Measurements from ENCODE around the gene PTPN1. TPM values are rescaled to one million over a fixed set of nuclear protein-coding genes. Genes with fewer than 3 reads are reported as not detected.
A peak's percentile ranks its signal among the peaks of the same experiment; 100 is the strongest.

Gene PTPN1
- total RNA-seq, 8 experiments from 2014 or later: 28.2 to 54.5 (median 31.6) TPM

DNA sequence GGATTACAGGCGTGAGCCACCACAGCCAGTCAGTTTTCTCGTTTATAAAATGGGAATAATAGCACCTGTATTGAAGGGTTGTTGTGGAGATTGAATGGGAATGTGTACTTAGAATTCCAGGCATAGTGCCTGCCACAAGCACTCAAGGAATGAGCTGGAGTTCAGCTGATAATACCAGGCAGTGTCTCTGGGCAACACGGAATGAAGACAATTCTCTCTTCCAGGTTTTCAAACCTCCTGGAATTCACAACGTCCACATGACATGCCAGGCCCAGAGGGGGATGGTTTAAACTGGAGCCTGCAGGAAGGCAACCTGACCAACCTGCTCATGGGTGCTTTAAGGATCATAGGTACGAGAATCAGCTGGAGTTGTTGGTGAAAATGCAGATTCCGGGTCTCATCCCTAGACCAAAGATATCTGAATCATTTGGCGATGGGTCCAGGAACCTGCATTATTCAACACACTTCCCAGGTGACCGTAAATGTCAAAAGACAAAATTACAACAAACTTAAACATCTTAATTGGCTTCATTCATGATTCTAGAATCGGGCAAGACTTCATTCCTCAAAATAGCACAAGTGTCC lies 1.9 kb upstream of the PTPN1 start:
- no peak overlapping the region for H3K27ac ChIP-seq
- ATAC-seq (replicated peaks in 6 of 8): no peak
- H3K4me3 ChIP-seq: no peak overlapping the region
- WGBS, 10 experiments: 77 to 100% (median 82%) methylated on average over 3 to 8 of the region's 9 CpGs; no CpG with 5 or more reads in 2 of the 10 experiments
- in situ Hi-C loops (cut with MboI; ENCODE audit: low pct_unique_long_range_greater_than_20kb in 2 of 9, low sequenced_read_pairs in 9 of 9, unreplicated experiment in 9 of 9): no loop called here
- H3K4me1 ChIP-seq (replicated peaks in 1 of 2): peaks cover 21 to 23% of the 10 kb centered on the region in 2 donors

DNA sequence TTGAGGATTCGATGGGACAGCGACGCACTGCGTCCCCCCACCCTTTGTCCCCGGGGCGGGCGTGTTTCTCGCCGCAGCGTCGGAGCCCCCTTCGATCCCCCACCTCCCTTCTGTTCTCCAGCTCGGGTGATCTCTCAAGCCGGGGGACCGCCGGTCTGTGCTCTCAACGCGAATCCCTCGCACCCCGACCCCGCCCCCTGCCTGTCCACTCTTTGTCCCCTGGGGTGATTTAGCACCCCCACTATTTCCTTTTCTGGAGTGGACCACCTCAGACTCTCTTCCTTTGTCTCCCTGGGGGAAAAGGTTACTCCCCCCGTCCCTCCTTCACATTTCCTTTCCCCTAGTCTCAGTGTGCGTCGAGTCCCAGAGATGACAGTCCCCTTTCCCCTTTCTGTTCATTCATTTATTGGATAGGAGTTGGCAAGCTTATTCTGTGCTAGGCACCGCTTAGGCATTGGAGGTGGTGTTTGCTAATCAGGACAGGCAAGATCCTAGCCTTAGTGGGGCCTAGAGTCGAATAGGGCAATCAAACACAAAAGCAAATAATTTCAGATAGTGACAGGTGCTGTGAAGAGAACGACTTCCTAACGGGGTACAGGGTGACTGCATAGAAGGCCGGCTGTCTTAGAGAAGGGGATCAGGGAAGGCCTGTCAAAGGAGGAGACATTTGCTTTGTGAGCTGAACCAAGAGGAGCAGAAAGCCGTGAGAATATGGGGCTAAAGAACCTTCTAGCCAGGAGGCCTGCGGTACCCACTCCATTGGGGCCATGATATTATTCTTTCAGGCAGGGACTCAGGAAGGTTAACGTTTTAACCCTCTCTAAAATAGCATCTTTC lies 741 bp downstream of the PTPN1 start:
- peak in 2 of 8 experiments; percentile 8 to 19 for ATAC-seq (replicated peaks in 6 of 8)
- in situ Hi-C loops (cut with MboI; ENCODE audit: low pct_unique_long_range_greater_than_20kb in 2 of 9, low sequenced_read_pairs in 9 of 9, unreplicated experiment in 9 of 9): no loop called here
- peak overlapping the region; percentile 86 for H3K27ac ChIP-seq
- H3K4me1 ChIP-seq (replicated peaks in 1 of 2): peaks cover 24 to 39% of the 10 kb centered on the region in 2 donors
- peak overlapping the region; percentile 61 to 93 (median 78) for H3K4me3 ChIP-seq
- WGBS, 10 experiments: 0 to 36% (median 5%) methylated on average over 2 to 8 of the region's 32 CpGs; no CpG with 5 or more reads in 1 of the 10 experiments

GRCh38 chr20:50512323-50512722 lies 2.1 kb downstream of the PTPN1 start:
- H3K27ac ChIP-seq: no peak overlapping the region
- peak overlapping the region in 3 of 5 donors; percentile 61 to 93 (median 89) for H3K4me3 ChIP-seq
- ATAC-seq (replicated peaks in 6 of 8): no peak
- WGBS, 10 experiments: 57 to 91% (median 85%) methylated on average over 1 of the region's 1 CpG; no CpG with 5 or more reads in 4 of the 10 experiments
- in situ Hi-C loops (cut with MboI; ENCODE audit: low pct_unique_long_range_greater_than_20kb in 2 of 9, low sequenced_read_pairs in 9 of 9, unreplicated experiment in 9 of 9): no loop called here
- H3K4me1 ChIP-seq (replicated peaks in 1 of 2): peaks cover 24 to 50% of the 10 kb centered on the region in 2 donors

GRCh38 chr20:50513169-50514034 lies 3.2 kb downstream of the PTPN1 start:
- Histone ChIP-seq H3K4me1 (replicated peaks in 1 of 2) (peaks cover 24 to 50% of the 10 kb centered on the region in 2 donors), H3K27ac (no peak overlapping the region), H3K4me3 (peak overlapping the region in 4 of 5 donors; percentile 5 to 61 (median 11))
- no peak for ATAC-seq (replicated peaks in 6 of 8)
- WGBS, 10 experiments: 14 to 58% (median 45%) methylated on average over 1 to 5 of the region's 5 CpGs
- in situ Hi-C loops (cut with MboI; ENCODE audit: low pct_unique_long_range_greater_than_20kb in 2 of 9, low sequenced_read_pairs in 9 of 9, unreplicated experiment in 9 of 9): no loop called here

DNA sequence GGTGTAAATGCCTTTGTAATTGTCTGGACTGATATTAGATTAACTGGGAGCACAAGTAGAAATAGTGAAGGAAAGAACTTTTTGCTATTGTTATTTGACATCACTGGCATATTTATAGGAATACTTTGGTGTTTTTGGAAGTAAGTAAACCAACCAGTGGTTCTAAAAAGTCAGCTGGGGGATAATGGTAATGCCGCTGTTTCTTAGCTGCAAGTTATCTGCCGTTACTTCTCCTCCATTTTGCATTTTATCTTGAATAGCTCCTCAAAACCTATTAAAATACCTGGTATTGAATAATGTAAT lies 3.8 kb downstream of the PTPN1 start:
- in situ Hi-C loops (cut with MboI; ENCODE audit: low pct_unique_long_range_greater_than_20kb in 2 of 9, low sequenced_read_pairs in 9 of 9, unreplicated experiment in 9 of 9): no loop called here
- 75 to 100% (median 97%) methylated on average over 2 of the region's 2 CpGs; no CpG with 5 or more reads in 4 of the 10 experiments for WGBS, 10 experiments
- ATAC-seq (replicated peaks in 6 of 8): no peak
- H3K4me3 ChIP-seq: peak overlapping the region in 1 of 5 donors; percentile 10
- H3K27ac ChIP-seq: no peak overlapping the region
- H3K4me1 ChIP-seq (replicated peaks in 1 of 2): peaks cover 24 to 50% of the 10 kb centered on the region in 2 donors

DNA sequence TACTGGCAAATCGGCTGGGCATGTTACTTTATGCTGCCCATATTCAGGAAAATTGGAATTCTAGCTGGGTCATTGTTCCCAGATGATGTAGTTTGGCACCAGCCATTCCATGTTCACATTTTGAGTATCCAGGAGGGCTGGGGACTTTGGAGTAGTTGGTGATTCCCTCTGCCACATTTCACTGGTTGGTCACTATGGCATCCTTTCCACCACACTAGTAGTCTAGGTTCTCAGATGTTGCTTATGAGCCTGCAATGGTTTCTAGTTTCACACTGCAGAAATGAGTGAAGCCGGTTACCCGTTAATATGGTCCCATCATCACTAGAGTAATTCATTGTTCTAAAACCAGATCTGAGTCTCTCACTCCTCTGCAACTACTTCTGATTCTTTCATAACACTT lies 4.6 kb downstream of the PTPN1 start:
- 13 to 100% (median 90%) methylated on average over 1 to 3 of the region's 3 CpGs; no CpG with 5 or more reads in 3 of the 10 experiments for WGBS, 10 experiments
- no peak overlapping the region for H3K27ac ChIP-seq
- no peak overlapping the region for H3K4me3 ChIP-seq
- no peak for ATAC-seq (replicated peaks in 6 of 8)
- in situ Hi-C loops (cut with MboI; ENCODE audit: low pct_unique_long_range_greater_than_20kb in 2 of 9, low sequenced_read_pairs in 9 of 9, unreplicated experiment in 9 of 9): no loop called here
- H3K4me1 ChIP-seq (replicated peaks in 1 of 2): peaks cover 19 to 47% of the 10 kb centered on the region in 2 donors

- peak in 2 of 8 experiments; percentile 30 to 52 for ATAC-seq (replicated peaks in 6 of 8)
- no peak overlapping the region for H3K27ac ChIP-seq
- H3K4me1 ChIP-seq (replicated peaks in 1 of 2): peaks cover 19 to 47% of the 10 kb centered on the region in 2 donors
- in situ Hi-C loops (cut with MboI; ENCODE audit: low pct_unique_long_range_greater_than_20kb in 2 of 9, low sequenced_read_pairs in 9 of 9, unreplicated experiment in 9 of 9): no loop called here
- 75 to 100% (median 100%) methylated on average over 1 of the region's 1 CpG; no CpG with 5 or more reads in 5 of the 10 experiments for WGBS, 10 experiments
- H3K4me3 ChIP-seq: no peak overlapping the region
These were observed 5.4 kb downstream of the PTPN1 start for GRCh38 chr20:50515471-50516106.

DNA sequence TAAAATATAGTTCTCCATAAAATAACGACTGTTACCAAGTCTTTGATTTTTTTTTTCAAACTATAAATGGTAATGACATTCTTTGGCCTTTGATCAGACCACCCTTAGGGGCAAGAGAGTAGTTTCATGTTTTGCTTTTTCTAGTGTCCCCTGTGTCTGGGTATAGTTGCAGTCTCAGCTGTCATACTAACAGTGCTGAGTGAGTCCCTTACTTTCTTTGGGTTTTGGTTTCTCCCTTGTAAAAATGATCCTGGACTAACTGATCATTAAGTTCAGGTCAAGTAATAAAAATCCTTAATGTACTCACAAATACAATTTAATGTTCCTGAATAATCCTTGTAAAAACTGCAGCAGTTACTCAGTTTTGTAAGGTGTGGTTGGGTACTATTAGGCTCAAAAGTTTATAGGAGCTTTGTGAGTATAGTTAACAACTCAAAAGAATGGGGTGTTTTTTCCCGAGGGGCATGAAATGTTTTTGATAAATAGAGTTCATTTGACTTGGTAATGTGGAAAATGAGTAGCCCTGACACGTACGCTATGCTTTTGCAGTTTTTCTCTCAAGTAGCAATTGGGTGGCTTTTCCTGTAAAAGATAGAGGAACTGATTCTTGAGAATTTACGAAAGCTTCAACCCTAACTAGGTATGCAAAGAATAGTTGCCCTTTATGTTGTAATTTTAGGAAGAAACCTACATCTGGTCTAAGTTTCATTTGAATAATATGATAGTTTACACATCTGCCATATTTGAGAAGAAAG lies 6.2 kb downstream of the PTPN1 start:
- no peak for ATAC-seq (replicated peaks in 6 of 8)
- Histone ChIP-seq H3K4me3 (no peak overlapping the region), H3K4me1 (replicated peaks in 1 of 2) (peaks cover 19 to 47% of the 10 kb centered on the region in 2 donors), H3K27ac (no peak overlapping the region)
- in situ Hi-C loops (cut with MboI; ENCODE audit: low pct_unique_long_range_greater_than_20kb in 2 of 9, low sequenced_read_pairs in 9 of 9, unreplicated experiment in 9 of 9): no loop called here
- 44 to 80% (median 72%) methylated on average over 2 to 5 of the region's 5 CpGs; no CpG with 5 or more reads in 2 of the 10 experiments for WGBS, 10 experiments

- Histone ChIP-seq H3K4me3 (no peak overlapping the region), H3K4me1 (replicated peaks in 1 of 2) (peaks cover 12 to 39% of the 10 kb centered on the region in 2 donors), H3K27ac (no peak overlapping the region)
- WGBS, 10 experiments: 29 to 100% (median 95%) methylated on average over 1 to 7 of the region's 7 CpGs; no CpG with 5 or more reads in 2 of the 10 experiments
- in situ Hi-C loops (cut with MboI; ENCODE audit: low pct_unique_long_range_greater_than_20kb in 2 of 9, low sequenced_read_pairs in 9 of 9, unreplicated experiment in 9 of 9): no loop called here
- no peak for ATAC-seq (replicated peaks in 6 of 8)
These were observed 7.0 kb downstream of the PTPN1 start for GRCh38 chr20:50516935-50517816.

DNA sequence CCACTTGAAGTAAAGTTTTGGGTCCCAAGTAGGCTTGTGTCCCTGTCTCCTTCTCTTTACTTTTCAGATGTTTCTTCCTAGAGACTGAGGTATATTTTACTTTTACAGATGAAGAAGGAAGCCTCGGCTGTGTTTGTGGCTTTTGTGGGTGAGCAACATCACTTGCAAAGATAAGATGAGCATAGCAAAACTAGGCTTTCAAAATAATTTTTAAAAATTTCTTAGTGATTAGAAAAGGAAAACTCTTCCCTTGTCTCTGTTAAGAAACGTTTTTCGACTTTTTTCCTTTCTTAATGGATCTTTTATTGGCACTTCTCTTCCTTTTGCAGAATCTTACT lies 7.6 kb downstream of the PTPN1 start:
- Histone ChIP-seq H3K27ac (no peak overlapping the region), H3K4me3 (no peak overlapping the region), H3K4me1 (replicated peaks in 1 of 2) (peaks cover 6 to 33% of the 10 kb centered on the region in 2 donors)
- 39 to 97% (median 88%) methylated on average over 2 to 3 of the region's 3 CpGs; no CpG with 5 or more reads in 1 of the 10 experiments for WGBS, 10 experiments
- no peak for ATAC-seq (replicated peaks in 6 of 8)
- in situ Hi-C loops (cut with MboI; ENCODE audit: low pct_unique_long_range_greater_than_20kb in 2 of 9, low sequenced_read_pairs in 9 of 9, unreplicated experiment in 9 of 9): no loop called here

DNA sequence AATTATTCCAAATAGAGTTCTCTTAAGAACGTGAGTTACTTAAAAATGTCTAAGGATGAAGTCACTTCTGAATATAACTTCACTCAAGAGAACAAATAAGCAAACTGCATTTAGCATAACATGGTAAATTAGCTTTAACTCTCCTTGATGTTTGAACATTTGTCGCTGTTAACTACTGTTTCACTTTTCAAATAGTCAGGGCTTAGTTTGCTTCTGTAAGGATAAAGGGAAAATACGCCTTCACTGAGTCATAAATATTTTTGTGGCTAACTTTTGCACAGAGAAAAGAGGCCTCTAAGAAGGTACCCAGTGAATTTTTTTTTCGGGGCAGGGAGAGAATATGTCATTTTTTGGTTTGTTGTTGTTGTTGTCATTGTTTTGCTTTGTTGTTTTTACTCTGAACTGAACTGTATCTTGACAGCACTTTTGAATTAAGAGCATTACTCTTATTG lies 8.1 kb downstream of the PTPN1 start:
- no peak for ATAC-seq (replicated peaks in 6 of 8)
- in situ Hi-C loops (cut with MboI; ENCODE audit: low pct_unique_long_range_greater_than_20kb in 2 of 9, low sequenced_read_pairs in 9 of 9, unreplicated experiment in 9 of 9): no loop called here
- whole genome bisulfite sequencing, 10 experiments: 30 to 100% (median 89%) methylated on average over 1 to 4 of the region's 4 CpGs
- no peak overlapping the region for H3K27ac ChIP-seq
- no peak overlapping the region for H3K4me3 ChIP-seq
- H3K4me1 ChIP-seq (replicated peaks in 1 of 2): peaks cover under 1 to 28% of the 10 kb centered on the region in 2 donors
